Stimulated activated naive CD8-positive, alpha-beta T cell treated with anti-CD3 and anti-CD28 coated beads, Interleukin-15, amount 100 ng/mL, for 72 hours (primary cell): ENCODE data around the gene TSNAXIP1.
"Not testable (repeated sequence)": the region's sequence is repeated elsewhere in the genome, so short reads cannot be mapped to it uniquely, and the experiment has no call there.

Source experiments
- ATAC-seq: fragments of 150-1000 bp; cut with Tn5 transposase; 2 replicates; pipeline ENCODE4 v1.10.0; 2021; ENCODE audit warnings: mild to moderate bottlenecking, moderate library complexity
- DNase-seq, 2 donors: peaks; one replicate each; pipeline ENCODE4 v3.0.0; 2021 to 2022
- H3K27ac Mint-ChIP-seq, 2 donors: one replicate each; pipeline ENCODE4 v1.8.0; 2022; ENCODE audit warnings: mild to moderate bottlenecking in 2 of 2, mixed read lengths in 2 of 2, moderate library complexity in 2 of 2
- H3K27me3 Mint-ChIP-seq: one replicate; pipeline ENCODE4 v1.8.0; 2022; ENCODE audit warnings: mixed read lengths
- H3K4me1 Mint-ChIP-seq: one replicate; pipeline ENCODE4 v1.8.0; 2022; ENCODE audit warnings: mild to moderate bottlenecking, mixed read lengths
- H3K4me3 Mint-ChIP-seq, 2 donors: one replicate each; pipeline ENCODE4 v1.8.0; 2022; ENCODE audit warnings: mild to moderate bottlenecking in 2 of 2, mixed read lengths in 2 of 2, moderate library complexity in 1 of 2
- H3K9me3 Mint-ChIP-seq, 2 donors: one replicate each; pipeline ENCODE4 v1.8.0; 2022; ENCODE audit warnings: mixed read lengths in 2 of 2

The TSNAXIP1 gene

DNA sequence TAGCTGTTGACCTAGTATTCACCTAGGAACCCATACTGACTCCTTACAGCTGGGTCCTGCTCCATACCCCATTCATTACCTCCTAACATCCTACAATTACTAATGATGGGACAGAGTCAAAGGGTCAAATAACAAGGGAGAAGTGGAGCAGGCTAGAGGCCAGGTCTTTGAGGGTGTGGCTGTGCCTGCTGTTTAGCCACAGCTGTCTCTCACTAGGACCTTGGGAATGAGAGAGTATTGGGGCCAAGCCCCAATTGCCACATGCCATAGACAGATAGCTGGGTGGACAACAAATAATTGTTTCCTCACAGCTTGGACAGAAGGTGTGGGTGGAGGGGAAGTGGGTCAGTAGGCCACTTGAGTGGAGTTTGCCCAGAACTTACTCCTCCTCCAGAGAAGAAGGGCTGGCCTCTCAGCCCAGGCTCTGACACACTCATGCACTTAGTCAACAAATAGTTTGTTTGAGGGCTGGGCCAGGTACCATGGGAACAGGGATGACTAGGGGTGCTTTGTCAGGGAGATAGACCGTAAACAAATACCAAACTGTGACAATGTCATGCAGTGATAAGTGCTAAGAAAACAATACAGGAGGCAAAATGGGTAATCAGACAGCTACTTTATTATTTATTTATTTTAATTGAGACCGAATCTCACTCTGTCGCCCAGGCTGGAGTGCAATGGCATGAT, 51.0 kb downstream of the TSNAXIP1 start:
- ATAC-seq (peak; percentile 64), DNase-seq (no peak)
- Mint-ChIP-seq H3K4me3 (no peak overlapping the region), H3K27me3 (no peaks in the 10 kb centered on the region), H3K27ac (peak overlapping the region in 1 of 2 donors; percentile 59), H3K9me3 (no peaks in the 10 kb centered on the region), H3K4me1 (peaks cover 39% of the 10 kb centered on the region)

DNA sequence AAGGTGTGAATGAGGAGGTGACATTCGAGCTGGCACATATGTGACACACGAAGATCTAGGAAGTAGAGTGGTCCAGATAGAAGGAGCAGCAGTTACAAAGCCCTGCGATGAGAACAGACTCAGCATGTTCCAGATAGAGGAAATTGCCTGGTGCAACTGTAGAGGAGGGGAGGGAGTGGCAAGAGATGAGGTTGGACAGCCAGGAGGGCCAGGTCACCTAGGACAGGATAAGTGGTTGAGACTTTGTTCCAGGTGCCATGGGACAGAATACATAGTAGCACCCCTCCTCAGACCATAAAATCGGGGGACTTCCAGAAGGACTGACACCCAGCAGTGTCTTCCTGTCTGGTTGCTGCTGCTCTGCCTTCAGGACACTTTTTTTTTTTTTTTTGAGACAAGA, 51.8 kb downstream of the TSNAXIP1 start:
- Mint-ChIP-seq H3K27me3 (no peaks in the 10 kb centered on the region), H3K4me3 (no peak overlapping the region), H3K27ac (no peak overlapping the region), H3K9me3 (no peaks in the 10 kb centered on the region), H3K4me1 (peaks cover 39% of the 10 kb centered on the region)
- no peak for DNase-seq
- ATAC-seq, result no peak

DNA sequence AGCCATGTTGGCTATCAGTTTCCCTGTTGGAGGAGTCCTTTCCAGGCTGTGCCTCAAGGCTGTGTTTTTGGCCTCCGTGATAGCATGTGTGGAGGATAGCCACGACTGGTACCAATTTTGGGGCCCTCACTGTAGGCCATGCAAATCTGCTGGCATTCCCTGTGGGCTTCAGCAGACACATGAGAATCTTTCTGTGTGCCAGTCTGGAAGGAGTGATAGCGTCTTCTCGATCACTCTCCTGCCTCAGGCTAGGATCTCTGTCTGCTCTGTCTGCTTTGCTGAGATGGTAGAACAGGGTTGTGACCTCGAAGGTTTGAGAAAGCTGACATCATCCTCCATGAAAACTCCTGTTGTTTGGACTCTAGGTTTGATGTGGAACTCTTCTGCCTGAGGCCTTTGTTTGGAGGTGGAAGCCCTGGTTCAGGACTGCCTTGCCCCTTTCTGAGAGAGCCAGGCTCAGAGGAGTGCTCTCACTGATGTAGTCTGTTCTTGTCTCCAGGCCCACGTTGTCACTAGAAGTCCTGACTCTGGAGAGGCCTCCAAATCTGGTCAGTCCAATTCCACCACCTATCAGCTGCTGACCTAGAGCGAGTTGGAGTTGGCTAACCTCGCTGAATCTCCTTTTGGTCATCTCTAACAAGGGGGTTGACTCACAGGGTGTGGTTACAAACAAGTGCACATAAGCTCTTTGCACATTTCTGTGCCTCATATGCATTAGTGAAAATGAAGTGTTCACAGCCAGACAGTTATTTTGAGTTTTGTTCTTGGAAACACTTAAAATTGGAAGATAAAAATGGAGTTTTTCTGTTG, 54.1 kb downstream of the TSNAXIP1 start:
- DNase-seq (no peak), ATAC-seq (no peak)
- Mint-ChIP-seq H3K4me1 (peaks cover 28% of the 10 kb centered on the region), H3K27ac (no peak overlapping the region), H3K4me3 (no peak overlapping the region), H3K27me3 (no peaks in the 10 kb centered on the region), H3K9me3 (no peaks in the 10 kb centered on the region)

DNA sequence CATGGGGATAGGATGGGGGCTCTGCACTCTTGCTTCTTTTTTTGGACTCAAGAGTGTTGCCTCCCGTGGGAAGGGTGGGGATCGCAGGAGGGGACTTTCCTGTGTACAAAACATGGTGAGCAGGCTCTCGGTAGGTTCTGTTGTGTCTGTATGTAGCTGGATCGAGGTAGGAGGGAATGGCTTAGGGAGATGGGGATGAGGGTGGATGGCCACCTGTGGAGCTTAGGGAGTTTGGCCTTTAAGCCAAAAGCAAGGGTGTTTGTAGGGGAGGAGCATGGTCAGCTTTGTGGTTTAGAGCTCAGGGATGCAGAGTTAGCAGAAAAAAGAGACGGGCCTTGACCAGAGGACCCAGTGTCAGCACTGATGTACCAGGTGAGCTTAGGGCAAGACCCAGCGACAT, 55.2 kb downstream of the TSNAXIP1 start:
- Mint-ChIP-seq H3K27me3 (no peaks in the 10 kb centered on the region), H3K4me3 (no peak overlapping the region), H3K9me3 (no peaks in the 10 kb centered on the region), H3K27ac (peak overlapping the region; percentile 28 to 36), H3K4me1 (peaks cover 24% of the 10 kb centered on the region)
- DNase-seq, result no peak
- ATAC-seq, result no peak

- no peak for ATAC-seq
- Mint-ChIP-seq H3K4me3 (no peak overlapping the region), H3K27ac (peak overlapping the region in 1 of 2 donors; percentile 84), H3K4me1 (peaks cover 14% of the 10 kb centered on the region), H3K9me3 (no peaks in the 10 kb centered on the region), H3K27me3 (no peaks in the 10 kb centered on the region)
- no peak for DNase-seq
These were observed 56.2 kb downstream of the TSNAXIP1 start for GRCh38 chr16:67862623-67863583.

GRCh38 chr16:67864044-67864443, 57.4 kb downstream of the TSNAXIP1 start:
- not testable (repeated sequence) for H3K4me3 Mint-ChIP-seq, H3K9me3 Mint-ChIP-seq, DNase-seq, ATAC-seq, H3K4me1 Mint-ChIP-seq, H3K27me3 Mint-ChIP-seq, H3K27ac Mint-ChIP-seq

DNA sequence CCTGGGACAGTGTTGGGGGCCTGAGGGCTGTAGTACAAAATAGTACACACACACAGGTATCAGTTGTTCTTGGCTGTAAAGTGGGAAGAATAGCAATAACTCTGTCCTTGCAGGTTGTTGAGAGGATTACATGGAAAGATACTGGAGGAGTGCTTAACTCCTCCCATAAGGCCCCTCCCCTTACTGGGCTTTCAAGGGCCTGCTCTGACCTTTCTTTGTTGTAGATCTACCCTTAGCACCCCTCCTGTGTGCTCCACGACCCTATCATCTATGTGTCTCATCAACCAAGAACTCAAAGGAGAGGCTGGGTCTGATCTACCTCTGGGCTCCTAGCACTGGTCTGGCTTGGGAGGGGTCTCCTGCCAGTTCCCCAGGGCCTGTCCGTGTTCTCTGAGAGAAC, 57.9 kb downstream of the TSNAXIP1 start:
- Mint-ChIP-seq H3K4me1 (peaks cover 5% of the 10 kb centered on the region), H3K4me3 (no peak overlapping the region), H3K27me3 (no peaks in the 10 kb centered on the region), H3K9me3 (no peaks in the 10 kb centered on the region), H3K27ac (peak overlapping the region in 1 of 2 donors; percentile 78)
- DNase-seq (no peak), ATAC-seq (no peak)

DNA sequence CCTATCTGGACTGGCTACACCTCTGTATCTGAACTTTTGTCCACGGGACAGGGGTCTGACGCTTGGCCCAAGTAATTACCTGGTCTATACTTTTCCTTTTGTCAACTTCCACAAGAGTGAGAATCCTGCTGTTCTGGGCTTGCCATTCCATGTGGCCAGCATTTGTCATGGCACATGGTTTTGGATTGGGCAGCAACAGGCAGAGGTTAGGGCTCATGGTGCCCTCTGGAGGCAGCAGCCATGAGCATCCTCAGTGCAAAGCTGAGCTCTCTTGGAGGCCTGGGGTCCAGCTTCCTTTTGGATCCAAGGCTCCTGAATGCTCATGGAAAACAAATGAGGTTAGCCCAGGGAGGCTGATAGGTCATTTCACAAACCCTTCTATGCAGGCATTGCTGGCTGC, 58.6 kb downstream of the TSNAXIP1 start:
- no peaks in the 10 kb centered on the region for H3K27me3 Mint-ChIP-seq
- DNase-seq (no peak), ATAC-seq (peak; percentile 71)
- peaks cover 5% of the 10 kb centered on the region for H3K4me1 Mint-ChIP-seq
- peak overlapping the region in 1 of 2 donors; percentile 54 for H3K27ac Mint-ChIP-seq
- no peak overlapping the region for H3K4me3 Mint-ChIP-seq
- H3K9me3 Mint-ChIP-seq, result no peaks in the 10 kb centered on the region

DNA sequence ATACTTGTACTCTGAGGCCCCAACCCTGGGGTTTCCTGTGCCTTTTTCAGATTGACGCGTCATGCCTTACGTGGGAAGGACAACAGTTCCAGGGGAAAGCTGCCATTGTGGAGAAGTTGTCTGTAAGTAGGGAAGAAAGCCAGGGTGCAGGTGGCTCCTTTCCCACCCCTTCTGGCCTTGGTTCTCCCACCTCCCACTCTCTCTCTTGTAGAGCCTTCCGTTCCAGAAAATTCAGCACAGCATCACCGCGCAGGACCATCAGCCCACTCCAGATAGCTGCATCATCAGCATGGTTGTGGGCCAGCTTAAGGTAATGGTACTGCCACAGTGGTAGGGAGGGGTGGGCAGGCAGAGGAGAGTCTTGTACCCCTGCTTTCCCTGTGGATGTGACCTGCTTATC, 61.6 kb downstream of the TSNAXIP1 start:
- H3K4me1 Mint-ChIP-seq, result peaks cover 13% of the 10 kb centered on the region
- ATAC-seq (no peak), DNase-seq (no peak)
- no peak overlapping the region for H3K4me3 Mint-ChIP-seq
- H3K27ac Mint-ChIP-seq, result peak overlapping the region in 1 of 2 donors; percentile 81
- H3K9me3 Mint-ChIP-seq, result no peaks in the 10 kb centered on the region
- no peaks in the 10 kb centered on the region for H3K27me3 Mint-ChIP-seq

GRCh38 chr16:67869653-67870052, 63.0 kb downstream of the TSNAXIP1 start:
- H3K9me3 Mint-ChIP-seq, result no peaks in the 10 kb centered on the region
- ATAC-seq (no peak), DNase-seq (no peak)
- no peak overlapping the region for H3K4me3 Mint-ChIP-seq
- peaks cover 22% of the 10 kb centered on the region for H3K4me1 Mint-ChIP-seq
- no peak overlapping the region for H3K27ac Mint-ChIP-seq
- no peaks in the 10 kb centered on the region for H3K27me3 Mint-ChIP-seq

GRCh38 chr16:67871256-67871655, 64.6 kb downstream of the TSNAXIP1 start:
- H3K27me3 Mint-ChIP-seq, result no peaks in the 10 kb centered on the region
- H3K4me1 Mint-ChIP-seq, result peaks cover 35% of the 10 kb centered on the region
- no peaks in the 10 kb centered on the region for H3K9me3 Mint-ChIP-seq
- ATAC-seq, result no peak
- H3K27ac Mint-ChIP-seq, result peak overlapping the region in 1 of 2 donors; percentile 61
- no peak overlapping the region for H3K4me3 Mint-ChIP-seq
- DNase-seq, result no peak

- Mint-ChIP-seq H3K4me1 (peaks cover 36% of the 10 kb centered on the region), H3K9me3 (no peaks in the 10 kb centered on the region), H3K4me3 (peak overlapping the region; percentile 76 to 94), H3K27me3 (no peaks in the 10 kb centered on the region), H3K27ac (peak overlapping the region; percentile 54 to 96)
- ATAC-seq (no peak), DNase-seq (no peak)
These were observed 65.5 kb downstream of the TSNAXIP1 start for GRCh38 chr16:67872131-67872630.

GRCh38 chr16:67872631-67873434, 66.1 kb downstream of the TSNAXIP1 start, which contains the start of gene EDC4:
Gene EDC4 (plus strand): TSS chr16:67873052. CDS start chr16:67873262, 210 bp downstream.
- Mint-ChIP-seq H3K4me3 (peak within 1 kb of the TSS; percentile 76 to 94), H3K27me3 (no peaks in the 10 kb centered on the region), H3K27ac (peak within 1 kb of the TSS; percentile 96), H3K9me3 (no peaks in the 10 kb centered on the region), H3K4me1 (peaks cover 36% of the 10 kb centered on the region)
- peak; percentile 98 for ATAC-seq
- DNase-seq, result peak; percentile 88 to 92
